ENCODE data around the gene POM121C. TPM values are rescaled to one million over a fixed set of nuclear protein-coding genes. Genes with fewer than 3 reads are reported as not detected.
"Not testable (repeated sequence)": the region's sequence is repeated elsewhere in the genome, so short reads cannot be mapped to it uniquely, and the experiment has no call there.

Gene POM121C
- total and polyA plus RNA-seq, 2 of the 13 experiments (the other 11 are each of a cell fraction or from before 2014, with no cell fraction given) = 7.3 to 20.2 TPM

DNA sequence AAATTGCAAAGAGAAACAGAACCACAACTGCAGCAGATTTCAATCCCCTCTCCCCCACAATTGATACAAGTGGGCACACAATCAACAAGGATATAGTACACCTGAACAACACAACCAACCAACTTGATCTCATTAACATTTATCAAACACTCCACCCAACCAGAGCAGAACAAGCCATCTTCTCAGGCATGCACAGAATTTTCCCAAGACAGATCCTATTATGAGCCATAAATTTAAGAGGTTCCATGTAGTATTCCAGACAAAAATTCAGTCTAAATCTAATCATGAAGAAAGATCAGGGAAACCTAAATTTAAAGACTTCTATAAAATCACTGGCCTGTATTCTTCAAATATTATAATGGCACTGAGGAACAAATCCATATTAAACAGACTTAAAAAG, 35.6 kb upstream of the POM121C start:
- intact Hi-C loops (cut with micrococcal nuclease; ENCODE audit: unreplicated experiment); FAIRE-seq; in situ Hi-C loops (cut with HindIII; ENCODE audit: extremely low pct_ligation_motif_present, low pct_unique_long_range_greater_than_20kb); H3K4me3 ChIP-seq (replicated peaks in 1 of 3; ENCODE audit: insufficient read depth in 1 of 3, low read depth in 2 of 3, low read length in 3 of 3); H3K9ac ChIP-seq (ENCODE audit: insufficient read depth, low read depth, low read length); ATAC-seq; BruUV-seq (replicated peaks); H4K20me1 ChIP-seq (ENCODE audit: insufficient read depth, low read length); DNase-seq (ENCODE audit: low spot score); H3K9me3 ChIP-seq (ENCODE audit: low read length); H3K27ac ChIP-seq (ENCODE audit: extremely low read length, insufficient read depth, low read length); H2AFZ ChIP-seq (ENCODE audit: low read length); H3K4me2 ChIP-seq (ENCODE audit: low read depth, low read length); CTCF ChIA-PET (ENCODE audit: low intra/inter-chr PET ratio, low total read pairs); POLR2A ChIA-PET; H3K27me3 ChIP-seq (ENCODE audit: control insufficient read depth in 1 of 2, insufficient read depth in 2 of 2, low read length in 2 of 2): not testable (repeated sequence)
- peaks cover 37% of the 10 kb centered on the region for H3K79me2 ChIP-seq (ENCODE audit: insufficient read depth, low read length)
- peaks cover 11% of the 10 kb centered on the region for H3K4me1 ChIP-seq (ENCODE audit: insufficient read depth, low read length)
- H3K36me3 ChIP-seq (replicated peaks in 1 of 2; ENCODE audit: control insufficient read depth in 1 of 2, insufficient read depth in 2 of 2, low read length in 2 of 2) = peaks cover 8 to 26% of the 10 kb centered on the region in 2 experiments; a peak in 4 of 5 replicates
- peak; percentile 100 for TF ChIP-seq ZNF614 (CRISPR knock-in tag; IDR thresholded peaks at IDR 0.05; ENCODE audit: borderline replicate concordance)

DNA sequence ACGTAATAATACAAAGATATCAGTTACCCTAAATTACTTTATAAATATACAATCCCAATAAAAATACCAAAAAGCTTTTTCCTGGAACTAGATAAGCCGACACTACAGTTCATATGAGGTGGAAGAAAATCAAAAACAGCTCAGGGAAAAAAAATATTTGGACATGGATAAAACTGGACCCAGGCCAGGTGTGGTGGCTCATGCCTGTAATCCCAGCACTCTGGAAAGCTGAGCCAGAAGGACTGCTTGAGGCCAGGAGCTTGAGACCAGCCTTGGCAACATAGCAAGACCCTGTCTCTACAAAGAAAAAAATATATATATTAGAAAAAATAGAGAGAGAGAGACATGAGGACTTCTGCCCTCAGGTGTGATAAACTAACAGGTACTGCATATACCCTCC, 32.7 kb upstream of the POM121C start:
- H3K27me3 ChIP-seq (ENCODE audit: control insufficient read depth in 1 of 2, insufficient read depth in 2 of 2, low read length in 2 of 2); H3K4me2 ChIP-seq (ENCODE audit: low read depth, low read length); H3K4me3 ChIP-seq (replicated peaks in 1 of 3; ENCODE audit: insufficient read depth in 1 of 3, low read depth in 2 of 3, low read length in 3 of 3); H2AFZ ChIP-seq (ENCODE audit: low read length); CTCF ChIA-PET (ENCODE audit: low intra/inter-chr PET ratio, low total read pairs); POLR2A ChIA-PET; BruUV-seq (replicated peaks); H3K27ac ChIP-seq (ENCODE audit: extremely low read length, insufficient read depth, low read length); intact Hi-C loops (cut with micrococcal nuclease; ENCODE audit: unreplicated experiment); FAIRE-seq; H3K4me1 ChIP-seq (ENCODE audit: insufficient read depth, low read length); H4K20me1 ChIP-seq (ENCODE audit: insufficient read depth, low read length); H3K9ac ChIP-seq (ENCODE audit: insufficient read depth, low read depth, low read length); ATAC-seq; H3K9me3 ChIP-seq (ENCODE audit: low read length); in situ Hi-C loops (cut with HindIII; ENCODE audit: extremely low pct_ligation_motif_present, low pct_unique_long_range_greater_than_20kb); DNase-seq (ENCODE audit: low spot score): not testable (repeated sequence)
- Histone ChIP-seq H3K36me3 (replicated peaks in 1 of 2; ENCODE audit: control insufficient read depth in 1 of 2, insufficient read depth in 2 of 2, low read length in 2 of 2) (peaks cover 3 to 20% of the 10 kb centered on the region in 2 experiments; a peak in 4 of 5 replicates), H3K79me2 (ENCODE audit: insufficient read depth, low read length) (peaks cover 21% of the 10 kb centered on the region)
- WGBS (ENCODE audit: low lambda C conversion rate) = 97% methylated on average over 2 of the region's 2 CpGs

DNA sequence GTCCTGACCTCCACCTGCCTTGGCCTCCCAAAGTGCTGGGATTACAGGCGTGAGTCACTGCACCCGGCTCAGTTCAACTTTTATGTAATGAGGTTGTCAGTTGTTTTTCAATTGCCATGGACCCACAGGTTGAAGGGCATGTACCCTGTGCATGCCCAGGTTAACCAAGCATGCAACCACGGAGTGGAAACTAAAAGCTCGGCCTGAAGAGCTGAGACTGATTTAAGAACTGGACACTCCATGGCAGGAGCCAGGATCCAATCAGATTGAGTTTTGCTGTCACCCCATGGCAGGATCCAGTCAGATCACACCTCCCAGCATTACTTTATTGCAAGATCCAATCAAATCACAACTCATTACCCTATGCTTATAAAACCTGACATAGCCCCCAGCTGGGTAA, 22.9 kb upstream of the POM121C start:
- CTCF ChIA-PET (ENCODE audit: low intra/inter-chr PET ratio, low total read pairs); ATAC-seq; BruUV-seq (replicated peaks): not testable (repeated sequence)

DNA sequence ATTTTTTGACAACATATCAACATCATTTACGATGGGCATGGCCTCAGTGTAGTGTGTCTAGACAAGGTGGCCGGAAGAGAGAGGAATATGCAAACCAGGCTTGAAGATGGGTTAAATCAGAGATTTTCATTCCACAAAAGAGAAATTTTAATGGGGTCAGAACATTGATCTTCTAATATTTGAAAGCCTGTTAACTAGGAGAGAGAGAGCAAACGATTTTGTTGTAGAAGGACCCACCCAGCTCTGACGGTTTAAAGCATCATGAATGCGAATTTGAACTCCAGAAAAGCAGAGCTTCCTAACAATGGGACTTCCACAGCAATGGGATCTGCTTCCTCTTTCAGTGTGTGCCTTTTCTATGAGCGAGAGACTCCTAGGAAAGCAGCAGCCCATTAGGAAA, 5.9 kb upstream of the POM121C start, which contains the start of gene SPDYE5:
SPDYE5 (plus strand) TSS at position 301 of the 400 bp plus-strand sequence. CDS start 1,728 bp downstream, outside the sequence.
- H3K9ac ChIP-seq (ENCODE audit: insufficient read depth, low read depth, low read length); FAIRE-seq; H3K27ac ChIP-seq (ENCODE audit: extremely low read length, insufficient read depth, low read length); in situ Hi-C loops (cut with HindIII; ENCODE audit: extremely low pct_ligation_motif_present, low pct_unique_long_range_greater_than_20kb); H3K9me3 ChIP-seq (ENCODE audit: low read length); H3K4me3 ChIP-seq (replicated peaks in 1 of 3; ENCODE audit: insufficient read depth in 1 of 3, low read depth in 2 of 3, low read length in 3 of 3); POLR2A ChIA-PET; CTCF ChIA-PET (ENCODE audit: low intra/inter-chr PET ratio, low total read pairs); H3K27me3 ChIP-seq (ENCODE audit: control insufficient read depth in 1 of 2, insufficient read depth in 2 of 2, low read length in 2 of 2); H3K36me3 ChIP-seq (replicated peaks in 1 of 2; ENCODE audit: control insufficient read depth in 1 of 2, insufficient read depth in 2 of 2, low read length in 2 of 2); DNase-seq (ENCODE audit: low spot score); ATAC-seq; H3K79me2 ChIP-seq (ENCODE audit: insufficient read depth, low read length); H2AFZ ChIP-seq (ENCODE audit: low read length); H3K4me2 ChIP-seq (ENCODE audit: low read depth, low read length); H4K20me1 ChIP-seq (ENCODE audit: insufficient read depth, low read length); intact Hi-C loops (cut with micrococcal nuclease; ENCODE audit: unreplicated experiment); BruUV-seq (replicated peaks); H3K4me1 ChIP-seq (ENCODE audit: insufficient read depth, low read length): not testable (repeated sequence)
- WGBS (ENCODE audit: low lambda C conversion rate) = 94% methylated on average over 6 of the region's 6 CpGs

More for the DNA sequence above, 22.9 kb upstream of the POM121C start:
- in situ Hi-C loops (cut with HindIII; ENCODE audit: extremely low pct_ligation_motif_present, low pct_unique_long_range_greater_than_20kb); H3K36me3 ChIP-seq (replicated peaks in 1 of 2; ENCODE audit: control insufficient read depth in 1 of 2, insufficient read depth in 2 of 2, low read length in 2 of 2); H3K4me1 ChIP-seq (ENCODE audit: insufficient read depth, low read length); DNase-seq (ENCODE audit: low spot score); H4K20me1 ChIP-seq (ENCODE audit: insufficient read depth, low read length); intact Hi-C loops (cut with micrococcal nuclease; ENCODE audit: unreplicated experiment); H3K9me3 ChIP-seq (ENCODE audit: low read length); H3K27ac ChIP-seq (ENCODE audit: extremely low read length, insufficient read depth, low read length); H3K79me2 ChIP-seq (ENCODE audit: insufficient read depth, low read length); FAIRE-seq; H3K9ac ChIP-seq (ENCODE audit: insufficient read depth, low read depth, low read length); H3K4me3 ChIP-seq (replicated peaks in 1 of 3; ENCODE audit: insufficient read depth in 1 of 3, low read depth in 2 of 3, low read length in 3 of 3); H3K27me3 ChIP-seq (ENCODE audit: control insufficient read depth in 1 of 2, insufficient read depth in 2 of 2, low read length in 2 of 2); H2AFZ ChIP-seq (ENCODE audit: low read length); H3K4me2 ChIP-seq (ENCODE audit: low read depth, low read length); POLR2A ChIA-PET: not testable (repeated sequence)
- 100% methylated on average over 1 of the region's 4 CpGs for WGBS (ENCODE audit: low lambda C conversion rate)

All from HepG2 (cell line).